Nephron progenitor cell (in vitro differentiated cells): ENCODE measurements around the gene MAP7D1.

Experiments used
- DNase-seq: peaks from one replicate; pipeline ENCODE4 v3.0.0; 2021
- H3K27ac Mint-ChIP-seq: 2 replicates; pipeline ENCODE4 v1.8.0; 2021; ENCODE audit warnings: mild to moderate bottlenecking, moderate library complexity, mixed read lengths
- H3K27me3 Mint-ChIP-seq: 2 replicates; pipeline ENCODE4 v1.8.0; 2021; ENCODE audit warnings: mild to moderate bottlenecking, low read depth, mixed read lengths; ENCODE audit not compliant: poor library complexity
- H3K36me3 Mint-ChIP-seq: 2 replicates; pipeline ENCODE4 v1.8.0; 2021; ENCODE audit warnings: low read depth, mixed read lengths
- H3K4me1 Mint-ChIP-seq: 2 replicates; pipeline ENCODE4 v1.8.0; 2021; ENCODE audit warnings: mixed read lengths
- H3K4me3 Mint-ChIP-seq: 2 replicates; pipeline ENCODE4 v1.8.0; 2021; ENCODE audit warnings: mild to moderate bottlenecking, moderate library complexity, mixed read lengths
- H3K9me3 Mint-ChIP-seq: 2 replicates; pipeline ENCODE4 v1.8.0; 2021; ENCODE audit warnings: mild to moderate bottlenecking, moderate library complexity, mixed read lengths
- TF ChIP-seq, protein P1 (sequence below): fragments of 200-600 bp; sonication (generic); IDR thresholded peaks from 2 replicates; pipeline ENCODE4 v1.5.0; 2021; ENCODE audit warnings: antibody characterized with exemption

Gene MAP7D1

DNA sequence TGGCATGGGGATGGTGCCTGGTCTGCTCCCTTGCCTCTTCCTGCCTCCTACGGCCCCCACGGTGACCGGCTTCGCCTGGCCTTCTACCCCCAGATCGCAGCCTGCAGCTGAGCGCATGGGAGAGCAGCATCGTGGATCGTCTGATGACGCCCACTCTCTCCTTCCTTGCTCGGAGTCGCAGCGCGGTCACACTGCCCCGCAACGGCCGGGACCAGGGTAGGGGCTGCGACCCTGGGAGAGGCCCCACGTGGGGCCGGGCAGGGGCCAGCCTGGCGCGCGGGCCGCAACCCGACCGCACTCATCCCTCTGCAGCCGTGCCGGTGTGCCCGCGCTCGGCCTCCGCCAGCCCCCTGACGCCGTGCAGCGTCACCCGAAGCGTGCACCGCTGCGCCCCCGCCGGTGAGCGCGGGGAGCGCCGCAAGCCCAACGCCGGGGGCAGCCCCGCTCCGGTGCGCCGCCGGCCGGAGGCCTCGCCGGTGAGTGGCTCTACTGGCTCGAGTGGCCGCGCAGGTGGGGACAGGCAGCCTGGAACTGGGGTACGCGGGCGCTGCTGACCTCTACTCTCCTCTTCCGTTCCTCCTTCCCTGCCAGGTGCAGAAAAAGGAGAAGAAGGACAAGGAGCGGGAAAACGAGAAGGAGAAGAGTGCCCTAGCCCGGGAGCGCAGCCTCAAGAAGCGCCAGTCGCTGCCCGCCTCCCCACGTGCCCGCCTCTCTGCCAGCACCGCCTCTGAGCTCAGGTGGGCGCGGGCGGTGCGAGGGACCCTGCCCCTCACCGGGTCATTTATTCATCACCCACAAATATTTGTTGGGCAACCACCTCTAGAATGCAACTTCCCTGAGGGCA lies 20.4 kb downstream of the MAP7D1 start:
- peak; percentile 66 for DNase-seq
- H3K36me3 Mint-ChIP-seq = peaks cover 55% of the 10 kb centered on the region
- no peaks in the 10 kb centered on the region for H3K27me3 Mint-ChIP-seq
- no peak overlapping the region for H3K27ac Mint-ChIP-seq
- TF ChIP-seq, protein P1, sequence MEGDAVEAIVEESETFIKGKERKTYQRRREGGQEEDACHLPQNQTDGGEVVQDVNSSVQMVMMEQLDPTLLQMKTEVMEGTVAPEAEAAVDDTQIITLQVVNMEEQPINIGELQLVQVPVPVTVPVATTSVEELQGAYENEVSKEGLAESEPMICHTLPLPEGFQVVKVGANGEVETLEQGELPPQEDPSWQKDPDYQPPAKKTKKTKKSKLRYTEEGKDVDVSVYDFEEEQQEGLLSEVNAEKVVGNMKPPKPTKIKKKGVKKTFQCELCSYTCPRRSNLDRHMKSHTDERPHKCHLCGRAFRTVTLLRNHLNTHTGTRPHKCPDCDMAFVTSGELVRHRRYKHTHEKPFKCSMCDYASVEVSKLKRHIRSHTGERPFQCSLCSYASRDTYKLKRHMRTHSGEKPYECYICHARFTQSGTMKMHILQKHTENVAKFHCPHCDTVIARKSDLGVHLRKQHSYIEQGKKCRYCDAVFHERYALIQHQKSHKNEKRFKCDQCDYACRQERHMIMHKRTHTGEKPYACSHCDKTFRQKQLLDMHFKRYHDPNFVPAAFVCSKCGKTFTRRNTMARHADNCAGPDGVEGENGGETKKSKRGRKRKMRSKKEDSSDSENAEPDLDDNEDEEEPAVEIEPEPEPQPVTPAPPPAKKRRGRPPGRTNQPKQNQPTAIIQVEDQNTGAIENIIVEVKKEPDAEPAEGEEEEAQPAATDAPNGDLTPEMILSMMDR = peak; percentile 21
- H3K9me3 Mint-ChIP-seq = no peaks in the 10 kb centered on the region
- H3K4me1 Mint-ChIP-seq = peaks cover 42% of the 10 kb centered on the region
- H3K4me3 Mint-ChIP-seq = no peak overlapping the region

DNA sequence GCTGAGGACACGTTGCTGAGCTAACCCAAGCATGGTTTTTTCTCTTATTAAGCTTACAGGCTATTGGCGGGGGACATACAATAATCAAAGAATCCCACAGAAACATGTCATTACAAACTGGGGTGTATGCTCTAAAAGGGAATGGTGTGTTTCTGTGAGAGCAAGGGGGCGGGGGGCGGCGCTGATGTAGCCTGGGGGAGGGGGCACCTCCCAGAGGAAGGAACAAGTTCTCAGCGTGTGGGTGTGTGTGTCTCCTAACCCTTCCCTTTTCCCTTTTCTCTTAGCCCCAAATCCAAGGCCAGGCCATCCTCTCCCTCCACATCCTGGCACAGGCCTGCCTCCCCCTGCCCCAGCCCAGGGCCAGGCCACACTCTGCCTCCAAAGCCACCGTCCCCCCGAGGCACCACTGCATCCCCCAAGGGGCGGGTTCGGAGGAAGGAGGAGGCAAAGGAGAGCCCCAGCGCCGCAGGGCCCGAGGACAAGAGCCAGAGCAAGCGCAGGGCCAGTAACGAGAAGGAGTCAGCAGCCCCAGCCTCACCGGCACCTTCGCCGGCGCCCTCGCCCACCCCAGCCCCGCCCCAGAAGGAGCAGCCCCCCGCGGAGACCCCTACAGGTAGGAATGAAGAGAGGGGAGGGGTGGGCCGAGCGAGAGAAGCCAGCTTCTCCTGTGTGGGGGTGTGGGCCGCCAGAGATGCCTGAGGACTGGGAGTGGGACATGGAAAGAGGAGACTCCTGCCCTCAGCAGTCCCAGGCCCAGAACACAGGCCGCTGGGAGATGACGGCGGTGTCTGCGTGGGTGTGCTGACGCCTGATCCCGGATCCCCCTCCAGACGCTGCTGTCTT lies 21.9 kb downstream of the MAP7D1 start:
- peak; percentile 40 for DNase-seq
- peaks cover 47% of the 10 kb centered on the region for H3K4me1 Mint-ChIP-seq
- H3K27ac Mint-ChIP-seq = no peak overlapping the region
- peaks cover 54% of the 10 kb centered on the region for H3K36me3 Mint-ChIP-seq
- no peaks in the 10 kb centered on the region for H3K9me3 Mint-ChIP-seq
- TF ChIP-seq, protein P1 = no peak
- peaks cover 2% of the 10 kb centered on the region for H3K27me3 Mint-ChIP-seq
- H3K4me3 Mint-ChIP-seq = no peak overlapping the region

DNA sequence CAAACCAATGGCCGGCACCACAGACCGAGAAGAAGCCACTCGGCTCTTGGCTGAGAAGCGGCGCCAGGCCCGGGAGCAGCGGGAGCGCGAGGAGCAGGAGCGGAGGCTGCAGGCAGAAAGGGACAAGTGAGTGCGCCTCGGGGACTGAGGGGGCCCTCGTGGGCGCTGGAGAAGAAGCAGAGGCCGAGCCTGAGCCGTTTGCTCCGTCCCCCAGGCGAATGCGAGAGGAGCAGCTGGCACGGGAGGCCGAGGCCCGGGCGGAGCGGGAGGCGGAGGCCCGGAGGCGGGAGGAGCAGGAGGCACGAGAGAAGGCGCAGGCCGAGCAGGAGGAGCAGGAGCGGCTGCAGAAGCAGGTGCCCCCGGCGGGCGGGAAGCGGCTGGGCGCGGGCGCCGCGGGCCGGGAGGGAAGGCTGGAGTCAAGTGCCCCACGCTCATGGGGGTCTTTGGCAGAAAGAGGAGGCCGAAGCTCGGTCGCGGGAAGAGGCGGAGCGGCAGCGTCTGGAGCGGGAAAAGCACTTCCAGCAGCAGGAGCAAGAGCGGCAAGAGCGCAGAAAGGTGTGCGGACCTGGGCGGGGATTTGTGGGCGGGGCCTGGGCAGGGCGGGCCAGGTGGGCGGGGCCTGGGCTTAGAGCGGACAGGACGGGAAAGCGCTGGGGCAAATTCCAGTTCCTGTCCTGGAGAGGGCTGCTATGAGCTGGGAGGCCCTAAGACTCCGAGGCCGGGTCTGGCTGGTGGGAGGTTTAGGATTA lies 22.7 kb downstream of the MAP7D1 start:
- H3K36me3 Mint-ChIP-seq = peaks cover 52% of the 10 kb centered on the region
- H3K27me3 Mint-ChIP-seq = peaks cover 2% of the 10 kb centered on the region
- H3K4me3 Mint-ChIP-seq = peak overlapping the region; percentile 39
- no peaks in the 10 kb centered on the region for H3K9me3 Mint-ChIP-seq
- H3K4me1 Mint-ChIP-seq = peaks cover 53% of the 10 kb centered on the region
- peak; percentile 57 for DNase-seq
- TF ChIP-seq, protein P1 = no peak
- H3K27ac Mint-ChIP-seq = no peak overlapping the region

DNA sequence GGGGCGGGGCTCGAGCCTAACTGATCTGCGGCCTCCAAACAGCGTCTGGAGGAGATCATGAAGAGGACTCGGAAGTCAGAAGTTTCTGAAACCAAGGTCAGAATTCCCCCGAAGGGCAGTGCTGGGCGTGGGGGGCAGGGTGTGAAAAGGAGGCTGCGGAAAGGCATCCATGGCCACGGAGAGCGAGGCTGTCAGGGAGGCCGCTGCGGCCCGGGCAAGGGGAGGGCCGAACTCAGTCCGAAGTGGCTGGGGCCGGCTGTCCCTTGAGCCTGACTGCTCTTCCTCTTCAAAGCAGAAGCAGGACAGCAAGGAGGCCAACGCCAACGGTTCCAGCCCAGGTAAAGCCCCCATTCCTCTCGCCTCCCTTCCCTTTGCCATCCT lies 23.2 kb downstream of the MAP7D1 start:
- Mint-ChIP-seq H3K4me3 (no peak overlapping the region), H3K36me3 (peaks cover 47% of the 10 kb centered on the region), H3K27ac (no peak overlapping the region), H3K27me3 (peaks cover 2% of the 10 kb centered on the region), H3K9me3 (no peaks in the 10 kb centered on the region), H3K4me1 (peaks cover 48% of the 10 kb centered on the region)
- DNase-seq = no peak
- TF ChIP-seq, protein P1 = no peak

DNA sequence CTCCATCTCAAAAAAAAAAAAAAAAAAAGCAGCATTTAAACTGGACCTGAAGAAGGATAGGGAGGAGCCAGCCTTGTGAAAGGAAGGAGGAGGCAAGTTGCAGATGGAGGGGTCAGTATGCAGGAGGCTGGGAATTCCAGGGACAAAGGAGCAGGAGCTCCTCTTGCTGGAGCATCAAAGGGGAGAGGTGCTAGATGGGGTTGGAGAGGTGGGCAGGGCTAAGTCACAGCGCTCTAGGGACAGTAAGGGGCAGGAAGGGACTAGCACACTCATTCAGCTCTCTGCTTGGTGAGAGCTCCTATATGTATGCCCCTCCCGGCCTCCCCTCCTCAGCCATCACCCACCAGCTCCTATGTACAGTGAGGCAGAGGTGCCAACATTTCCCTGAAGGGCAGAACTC lies 26.8 kb downstream of the MAP7D1 start:
- Mint-ChIP-seq H3K36me3 (peaks cover 41% of the 10 kb centered on the region), H3K27ac (peak overlapping the region; percentile 26), H3K9me3 (no peaks in the 10 kb centered on the region), H3K4me1 (peaks cover 32% of the 10 kb centered on the region), H3K4me3 (no peak overlapping the region), H3K27me3 (peaks cover 12% of the 10 kb centered on the region)
- no peak for DNase-seq
- TF ChIP-seq, protein P1 = no peak
